GM23338 (cell line): Measurements from ENCODE around the gene TNFRSF19. TPM values are rescaled to one million over a fixed set of nuclear protein-coding genes. Genes with fewer than 3 reads are reported as not detected.

Experiments used
- ATAC-seq: fragments of 200-7000 bp; cut with Tn5 transposase; 3 replicates; pipeline ENCODE4 v1.9.1; 2020
- DNase-seq: peaks from one replicate; pipeline ENCODE4 v3.0.0-alpha.2; 2015; ENCODE audit warnings: low spot score
- H2AFZ ChIP-seq: fragments of 200-600 bp; sonication (generic); 2 replicates; pipeline ENCODE4 v1.8.0; 2016; ENCODE audit warnings: antibody characterized with exemption, mild to moderate bottlenecking, moderate library complexity
- H3F3A ChIP-seq: fragments of 200-600 bp; sonication (generic); replicated peaks from 2 replicates; pipeline ENCODE4 v1.8.0; 2017; ENCODE audit warnings: antibody characterized with exemption, mixed run types, low read depth
- H3K27ac ChIP-seq: fragments of 200-600 bp; sonication (generic); 2 replicates; pipeline ENCODE4 v1.6.1; 2016; ENCODE audit warnings: low read depth
- H3K27me3 ChIP-seq: fragments of 200-600 bp; sonication (generic); 2 replicates; pipeline ENCODE4 v1.8.0; 2016; ENCODE audit warnings: mild to moderate bottlenecking, mixed run types, moderate library complexity; ENCODE audit not compliant: insufficient read depth
- H3K36me3 ChIP-seq: fragments of 200-600 bp; sonication (generic); 2 replicates; pipeline ENCODE4 v1.8.0; 2016; ENCODE audit warnings: mild to moderate bottlenecking; ENCODE audit not compliant: insufficient read depth
- H3K4me1 ChIP-seq: fragments of 200-600 bp; sonication (generic); 2 replicates; pipeline ENCODE4 v1.8.0; 2016; ENCODE audit warnings: mild to moderate bottlenecking, moderate library complexity; ENCODE audit not compliant: insufficient read depth
- H3K4me2 ChIP-seq: fragments of 200-600 bp; sonication (generic); 2 replicates; pipeline ENCODE4 v1.7.1; 2017; ENCODE audit warnings: mixed run types
- H3K4me3 ChIP-seq: fragments of 200-600 bp; sonication (generic); 2 replicates; pipeline ENCODE4 v1.6.1; 2016; ENCODE audit warnings: mixed run types
- H3K79me2 ChIP-seq: fragments of 200-600 bp; sonication (generic); replicated peaks from 2 replicates; pipeline ENCODE4 v1.8.0; 2017; ENCODE audit warnings: mild to moderate bottlenecking; ENCODE audit not compliant: insufficient read depth
- H3K9me2 ChIP-seq: fragments of 200-600 bp; sonication (generic); 2 replicates; pipeline ENCODE4 v1.8.0; 2017; ENCODE audit not compliant: insufficient read depth
- H4K20me1 ChIP-seq: fragments of 200-600 bp; sonication (generic); replicated peaks from 2 replicates; pipeline ENCODE4 v1.8.0; 2017; ENCODE audit warnings: mild to moderate bottlenecking; ENCODE audit not compliant: insufficient read depth
- H3K27ac Mint-ChIP-seq: 2 replicates; pipeline ENCODE4 v1.8.0; 2020; ENCODE audit warnings: inconsistent platforms, mild to moderate bottlenecking, moderate library complexity, mixed read lengths
- H3K27me3 Mint-ChIP-seq: 3 replicates; pipeline ENCODE4 v1.8.0; 2022; ENCODE audit warnings: low read depth, mild to moderate bottlenecking, moderate library complexity, mixed read lengths, inconsistent platforms; ENCODE audit not compliant: insufficient read depth, poor library complexity
- H3K36me3 Mint-ChIP-seq: 3 replicates; pipeline ENCODE4 v1.8.0; 2021; ENCODE audit warnings: low read depth, mild to moderate bottlenecking, inconsistent platforms, moderate library complexity, mixed read lengths
- H3K4me1 Mint-ChIP-seq: 3 replicates; pipeline ENCODE4 v1.8.0; 2020; ENCODE audit warnings: mild to moderate bottlenecking, inconsistent platforms, mixed read lengths
- H3K4me3 Mint-ChIP-seq: 3 replicates; pipeline ENCODE4 v1.8.0; 2021; ENCODE audit warnings: moderate library complexity, mild to moderate bottlenecking, inconsistent platforms, mixed read lengths
- H3K9me3 Mint-ChIP-seq: 3 replicates; pipeline ENCODE4 v1.8.0; 2020; ENCODE audit warnings: moderate library complexity, mild to moderate bottlenecking, inconsistent platforms, mixed read lengths
- CTCF ChIP-seq, 2 experiments: fragments of 200-600 bp in 1 of 2; sonication (generic) in 1 of 2; conservative IDR thresholded peaks; 2 replicates each; pipeline versions ENCODE4 v1.5.1 to v1.6.1; 2016 to 2017; ENCODE audit warnings: antibody characterized with exemption in 2 of 2, low read depth in 2 of 2, mild to moderate bottlenecking in 2 of 2, moderate library complexity in 1 of 2
- ETS1 ChIP-seq: IDR thresholded peaks from 2 replicates; pipeline ENCODE4 v1.6.1; 2016; ENCODE audit warnings: antibody characterized with exemption
- EZH2phosphoT487 ChIP-seq: fragments of 200-600 bp; sonication (generic); IDR thresholded peaks from one replicate; pipeline ENCODE4 v1.8.1; 2018; ENCODE audit warnings: antibody characterized with exemption; ENCODE audit not compliant: unreplicated experiment
- REST ChIP-seq: IDR thresholded peaks from one replicate; pipeline ENCODE4 v1.6.1; 2018; ENCODE audit warnings: antibody characterized with exemption; ENCODE audit not compliant: unreplicated experiment
- ZNF462 ChIP-seq: fragments of 250-450 bp; sonication (Bioruptor Pico); IDR thresholded peaks from 2 replicates; pipeline ENCODE4 v1.5.0; 2020; ENCODE audit warnings: mild to moderate bottlenecking, moderate library complexity
- polyA plus RNA-seq: library from polyadenylated mRNA; unstranded; fragments of >200 nt; fragmentation: Nextera tagmentation; extraction: Ambion mirVana; gene quantifications from 2 replicates; pipeline ENCODE4 v1.2.1, GENCODE V29; 2016
- total RNA-seq: library from RNA; depleted of rRNA; stranded (reverse); fragments of >200 nt; shearing (Covaris generic); gene quantifications from 2 replicates; pipeline ENCODE4 v1.2.3, GENCODE V29; 2014

TNFRSF19 gene
- total and polyA plus RNA-seq, 2 experiments from 2014 or later, result 0.21 to 0.35 TPM

GRCh38 chr13:23672616-23673015, 102.4 kb downstream of the TNFRSF19 start (continued):
- TF ChIP-seq CTCF (conservative IDR thresholded peaks at IDR 0.05; ENCODE audit: low read depth in 2 of 2), result no peak

GRCh38 chr13:23673354-23673753, 103.1 kb downstream of the TNFRSF19 start:
- Histone ChIP-seq H3K27ac (no peak overlapping the region), H4K20me1 (no peaks in the 10 kb centered on the region), H3K4me1 (peaks cover 14% of the 10 kb centered on the region), H3K27me3 (no peaks in the 10 kb centered on the region), H3F3A (no peaks in the 10 kb centered on the region), H3K9me2 (no peaks in the 10 kb centered on the region), H3K36me3 (0 out of 2 replicates have a peak, but pooled peaks cover under 1% of the 10 kb centered on the region), H2AFZ (no peak overlapping the region), H3K4me2 (no peak overlapping the region), H3K4me3 (no peak overlapping the region), H3K79me2 (no peaks in the 10 kb centered on the region)
- ATAC-seq (peak; percentile 48), DNase-seq (no peak)
- H3K27ac Mint-ChIP-seq, result peak overlapping the region; percentile 48; the same call in 1 of the 2 replicates
- no peak overlapping the region for H3K4me3 Mint-ChIP-seq
- peaks cover 8% of the 10 kb centered on the region; the same call in 1 of the 3 replicates for H3K36me3 Mint-ChIP-seq
- H3K27me3 Mint-ChIP-seq, result no peaks in the 10 kb centered on the region
- peaks cover 16% of the 10 kb centered on the region for H3K4me1 Mint-ChIP-seq
- peaks cover 12% of the 10 kb centered on the region for H3K9me3 Mint-ChIP-seq
- TF ChIP-seq ZNF462, result peak; percentile 46; the same call in 1 of the 2 replicates
- TF ChIP-seq EZH2phosphoT487, result no peak
- no peak for TF ChIP-seq ETS1
- no peak for TF ChIP-seq CTCF (conservative IDR thresholded peaks at IDR 0.05; ENCODE audit: low read depth in 2 of 2)
- TF ChIP-seq REST, result no peak
